HS-27A (cell line): ENCODE measurements around the gene PXMP4.
"Not testable (repeated sequence)": the region's sequence is repeated elsewhere in the genome, so short reads cannot be mapped to it uniquely, and the experiment has no call there.

Experiments used
- DNase-seq: peaks from one replicate; pipeline ENCODE4 v3.0.0-alpha.2; 2012; ENCODE audit warnings: low read depth, missing footprints

The PXMP4 gene

GRCh38 chr20:33702861-33703260 lies 17.2 kb downstream of the PXMP4 start:
- no peak for DNase-seq

GRCh38 chr20:33701629-33702450 lies 18.3 kb downstream of the PXMP4 start:
- no peak for DNase-seq

GRCh38 chr20:33700696-33701441 lies 19.2 kb downstream of the PXMP4 start:
- DNase-seq = not testable (repeated sequence)

GRCh38 chr20:33698966-33699365 lies 21.1 kb downstream of the PXMP4 start:
- not testable (repeated sequence) for DNase-seq

- DNase-seq = no peak
Observed at GRCh38 chr20:33697129-33697528, 23.0 kb downstream of the PXMP4 start.

GRCh38 chr20:33696448-33696847 lies 23.7 kb downstream of the PXMP4 start:
- DNase-seq = no peak

GRCh38 chr20:33694639-33695012 lies 25.5 kb downstream of the PXMP4 start:
- DNase-seq = no peak

- no peak for DNase-seq
Observed at GRCh38 chr20:33693741-33694638, 26.1 kb downstream of the PXMP4 start.

- no peak for DNase-seq
Observed at GRCh38 chr20:33693289-33693688, 26.8 kb downstream of the PXMP4 start.

GRCh38 chr20:33689973-33690372 lies 30.1 kb downstream of the PXMP4 start:
- no peak for DNase-seq

- DNase-seq = no peak
Observed at GRCh38 chr20:33689493-33689892, 30.6 kb downstream of the PXMP4 start.

- no peak for DNase-seq
Observed at GRCh38 chr20:33688938-33689424, 31.1 kb downstream of the PXMP4 start.

- no peak for DNase-seq
Observed at GRCh38 chr20:33687993-33688937, 31.8 kb downstream of the PXMP4 start.

- DNase-seq = no peak
Observed at GRCh38 chr20:33687370-33687915, 32.7 kb downstream of the PXMP4 start.

GRCh38 chr20:33686984-33687366 lies 33.1 kb downstream of the PXMP4 start:
- no peak for DNase-seq

- DNase-seq = no peak
Observed at GRCh38 chr20:33686100-33686983, 33.8 kb downstream of the PXMP4 start, which contains the start of gene E2F1. Gene E2F1 (minus strand): TSS chr20:33686385. CDS start chr20:33686264, 121 bp downstream.

- DNase-seq = no peak
Observed at GRCh38 chr20:33685328-33686099, 34.6 kb downstream of the PXMP4 start.

GRCh38 chr20:33684533-33685327 lies 35.4 kb downstream of the PXMP4 start:
- DNase-seq = no peak
